IMR-90 (cell line): ENCODE measurements around the gene ASB16. TPM values are rescaled to one million over a fixed set of nuclear protein-coding genes. Genes with fewer than 3 reads are reported as not detected.

Experiments
- ATAC-seq: fragments of 200-7000 bp; cut with Tn5 transposase; 2 replicates; pipeline ENCODE4 v1.9.1; 2020; ENCODE audit warnings: low read depth, mild to moderate bottlenecking, moderate library complexity
- BruUV-seq: library from RNA; stranded (reverse); fragments of 400-500 nt; replicated peaks from 2 replicates; lab custom pipeline; 2021; lab: Mats Ljungman, UMichigan
- CTCF ChIA-PET: fragments of 300-600 bp; formaldehyde crosslinking; extraction: SDS; loops from one replicate; lab custom pipeline; 2021; ENCODE audit warnings: antibody characterized with exemption; lab: Yijun Ruan, JAX
- POLR2A ChIA-PET: fragments of 300-600 bp; sonication (Branson Sonifier 250); formaldehyde crosslinking; loops from one replicate; lab custom pipeline; 2022; ENCODE audit warnings: antibody characterized with exemption; ENCODE audit not compliant: unreplicated experiment; lab: Charles Lee
- DNase-seq: peaks from one replicate; pipeline ENCODE4 v3.0.0; 2013
- H2AFZ ChIP-seq: replicated peaks from 2 replicates; pipeline ENCODE3; 2013; ENCODE audit warnings: low read length, mild to moderate bottlenecking; ENCODE audit not compliant: poor library complexity
- H2AK5ac ChIP-seq: 2 replicates; pipeline ENCODE4 v1.6.1; 2013; ENCODE audit warnings: low read depth, low read length, inconsistent platforms
- H2AK9ac ChIP-seq: replicated peaks from 2 replicates; pipeline ENCODE3; 2013; ENCODE audit warnings: mild to moderate bottlenecking, low read depth, low read length, moderate library complexity; ENCODE audit not compliant: poor library complexity
- H2BK120ac ChIP-seq: 2 replicates; pipeline ENCODE4 v1.6.1; 2013; ENCODE audit warnings: low read depth, low read length, inconsistent platforms
- H2BK15ac ChIP-seq: 3 replicates; pipeline ENCODE4 v1.6.1; 2013; ENCODE audit warnings: low read depth, low read length, inconsistent platforms
- H2BK20ac ChIP-seq: 2 replicates; pipeline ENCODE4 v1.6.1; 2013; ENCODE audit warnings: low read depth, mild to moderate bottlenecking, inconsistent platforms, low read length, moderate library complexity
- H2BK5ac ChIP-seq: 2 replicates; pipeline ENCODE4 v1.6.1; 2013; ENCODE audit warnings: mild to moderate bottlenecking, low read depth, low read length, inconsistent platforms; ENCODE audit not compliant: poor library complexity, severe bottlenecking
- H3K14ac ChIP-seq: replicated peaks from 2 replicates; pipeline ENCODE4 v1.6.1; 2013; ENCODE audit warnings: low read depth, low read length, inconsistent platforms
- H3K18ac ChIP-seq: 2 replicates; pipeline ENCODE4 v1.6.1; 2013; ENCODE audit warnings: low read depth, low read length, control low read depth
- H3K23ac ChIP-seq: 2 replicates; pipeline ENCODE4 v1.6.1; 2013; ENCODE audit warnings: low read depth, low read length, inconsistent platforms
- H3K27ac ChIP-seq: 2 replicates; pipeline ENCODE4 v1.5.1; 2013; ENCODE audit warnings: mild to moderate bottlenecking, control low read depth, low read length; ENCODE audit not compliant: insufficient read depth
- H3K27me3 ChIP-seq: 2 replicates; pipeline ENCODE4 v1.6.1; 2013; ENCODE audit warnings: low read length; ENCODE audit not compliant: control insufficient read depth, insufficient read depth
- H3K36me3 ChIP-seq: 2 replicates; pipeline ENCODE4 v1.6.1; 2013; ENCODE audit warnings: low read length, mixed read lengths; ENCODE audit not compliant: control insufficient read depth, insufficient read depth
- H3K4ac ChIP-seq: 2 replicates; pipeline ENCODE4 v1.6.1; 2013; ENCODE audit warnings: low read depth, low read length, inconsistent platforms
- H3K4me1 ChIP-seq: 2 replicates; pipeline ENCODE4 v1.6.1; 2013; ENCODE audit warnings: low read length, mixed read lengths; ENCODE audit not compliant: control insufficient read depth, insufficient read depth
- H3K4me2 ChIP-seq: 2 replicates; pipeline ENCODE4 v1.6.1; 2013; ENCODE audit warnings: low read depth, mild to moderate bottlenecking, control low read depth, low read length, moderate library complexity
- H3K4me3 ChIP-seq: 2 replicates; pipeline ENCODE4 v1.5.1; 2013; ENCODE audit warnings: low read depth, mild to moderate bottlenecking, control low read depth, low read length, moderate library complexity; ENCODE audit not compliant: insufficient read depth
- H3K56ac ChIP-seq: 2 replicates; pipeline ENCODE4 v1.6.1; 2013; ENCODE audit warnings: low read length, inconsistent platforms; ENCODE audit not compliant: insufficient read depth; ENCODE audit errors: extremely low read depth
- H3K79me1 ChIP-seq, 2 experiments: 2 replicates each; pipeline ENCODE4 v1.6.1; 2013; ENCODE audit warnings: low read length in 2 of 2, inconsistent platforms in 1 of 2, low read depth in 1 of 2
- H3K9ac ChIP-seq: 2 replicates; pipeline ENCODE4 v1.6.1; 2013; ENCODE audit warnings: low read depth, low read length, control low read depth
- H3K9me1 ChIP-seq: 2 replicates; pipeline ENCODE4 v1.6.1; 2013; ENCODE audit warnings: low read length, inconsistent platforms; ENCODE audit not compliant: insufficient read depth
- H3K9me3 ChIP-seq: 2 replicates; pipeline ENCODE4 v1.6.1; 2013; ENCODE audit warnings: low read length; ENCODE audit not compliant: control insufficient read depth, insufficient read depth
- H4K20me1 ChIP-seq: 2 replicates; pipeline ENCODE4 v1.6.1; 2013; ENCODE audit warnings: low read length, inconsistent platforms; ENCODE audit not compliant: insufficient read depth
- H4K5ac ChIP-seq: 2 replicates; pipeline ENCODE4 v1.6.1; 2013; ENCODE audit warnings: mild to moderate bottlenecking, low read depth, low read length, control low read depth
- H4K8ac ChIP-seq, 2 experiments: 2 replicates each; pipeline ENCODE4 v1.6.1; 2013; ENCODE audit warnings: low read depth in 2 of 2, low read length in 2 of 2, control low read depth in 1 of 2, inconsistent platforms in 1 of 2
- H4K91ac ChIP-seq: 2 replicates; pipeline ENCODE4 v1.6.1; 2013; ENCODE audit warnings: low read depth, low read length, inconsistent platforms; ENCODE audit not compliant: insufficient read depth
- BHLHE40 ChIP-seq: fragments of 150-350 bp; IDR thresholded peaks from 2 replicates; pipeline ENCODE4 v1.6.1; 2016; ENCODE audit warnings: mild to moderate bottlenecking, low read depth, low read length
- CEBPB ChIP-seq: IDR thresholded peaks from 2 replicates; pipeline ENCODE4 v1.6.1; 2012; ENCODE audit warnings: low read depth, low read length, improper control_type of control experiment
- CHD1 ChIP-seq: IDR thresholded peaks from 2 replicates; pipeline ENCODE4 v1.6.1; 2012; ENCODE audit warnings: low read depth, low read length, improper control_type of control experiment
- CTCF ChIP-seq: conservative IDR thresholded peaks from 2 replicates; pipeline ENCODE4 v1.5.1; 2012; ENCODE audit warnings: mild to moderate bottlenecking, low read depth, low read length, improper control_type of control experiment
- ELK1 ChIP-seq: fragments of 150-350 bp; IDR thresholded peaks from 2 replicates; pipeline ENCODE4 v1.6.1; 2016; ENCODE audit warnings: low read depth, mild to moderate bottlenecking, low read length, moderate library complexity, borderline replicate concordance
- FOS ChIP-seq: fragments of 150-350 bp; IDR thresholded peaks from 2 replicates; pipeline ENCODE4 v1.6.1; 2016; ENCODE audit warnings: low read depth, low read length
- MAFK ChIP-seq: IDR thresholded peaks from 2 replicates; pipeline ENCODE4 v1.6.1; 2012; ENCODE audit warnings: low read depth, low read length, improper control_type of control experiment
- MAZ ChIP-seq: IDR thresholded peaks from 2 replicates; pipeline ENCODE4 v1.6.1; 2012; ENCODE audit warnings: low read depth, mild to moderate bottlenecking, low read length, improper control_type of control experiment, moderate library complexity, borderline replicate concordance
- MXI1 ChIP-seq: IDR thresholded peaks from 2 replicates; pipeline ENCODE4 v1.6.1; 2012; ENCODE audit warnings: low read depth, mild to moderate bottlenecking, low read length, moderate library complexity, borderline replicate concordance
- NFE2L2 ChIP-seq: fragments of 150-350 bp; IDR thresholded peaks from 2 replicates; pipeline ENCODE4 v1.6.1; 2016; ENCODE audit warnings: low read depth, mild to moderate bottlenecking, low read length
- POLR2A ChIP-seq: IDR thresholded peaks from 2 replicates; pipeline ENCODE4 v1.6.1; 2012; ENCODE audit warnings: mild to moderate bottlenecking, low read depth, low read length
- RAD21 ChIP-seq: IDR thresholded peaks from 2 replicates; pipeline ENCODE4 v1.6.1; 2012; ENCODE audit warnings: low read length, improper control_type of control experiment
- RCOR1 ChIP-seq: IDR thresholded peaks from 2 replicates; pipeline ENCODE4 v1.6.1; 2012; ENCODE audit warnings: mild to moderate bottlenecking, low read length, improper control_type of control experiment; ENCODE audit not compliant: insufficient replicate concordance
- RFX5 ChIP-seq: IDR thresholded peaks from 2 replicates; pipeline ENCODE4 v1.8.0; 2012; ENCODE audit warnings: low read depth, mild to moderate bottlenecking, low read length, moderate library complexity
- SMC3 ChIP-seq: fragments of 150-350 bp; IDR thresholded peaks from 2 replicates; pipeline ENCODE4 v1.6.1; 2016; ENCODE audit warnings: low read depth, mild to moderate bottlenecking, antibody characterized with exemption, low read length, moderate library complexity
- USF2 ChIP-seq: fragments of 150-350 bp; IDR thresholded peaks from 2 replicates; pipeline ENCODE4 v1.6.1; 2017; ENCODE audit warnings: mild to moderate bottlenecking, antibody characterized with exemption, low read length, low read depth
- WGBS, 2 experiments: methylation state at CpG; one replicate each; pipeline versions ENCODE4 v1.1.5 to v1.1.7; 2013; ENCODE audit warnings: missing lambda C conversion rate in 2 of 2; ENCODE audit not compliant: insufficient read length in 1 of 2; ENCODE audit errors: extremely low coverage in 2 of 2; 5-methylcytosine and 5-hydroxymethylcytosine counted together
- dilution Hi-C: fragments of 300-500 bp; cut with HindIII; formaldehyde crosslinking; loops from one replicate; pipeline ENCODE4 v1.14.3; 2018; ENCODE audit warnings: low sequenced_read_pairs; ENCODE audit not compliant: unreplicated experiment
- in situ Hi-C: fragments of 300-500 bp; cut with MboI; formaldehyde crosslinking; loops from 3 replicates; pipeline ENCODE4 v1.14.3; 2019; ENCODE audit warnings: low sequenced_read_pairs, inconsistent platforms, mixed read lengths
- intact Hi-C: fragments of 100-400 bp; cut with micrococcal nuclease; formaldehyde crosslinking; loops from 2 replicates; pipeline ENCODE4 v1.10.0; 2022
- polyA plus RNA-seq, 3 experiments: library from polyadenylated mRNA; depleted of rRNA; stranded (reverse); fragments of >200 nt; gene quantifications; 2 replicates each; pipeline ENCODE4 v1.2.3, GENCODE V29; 2012; ENCODE audit warnings: low replicate concordance in 1 of 3
- total RNA-seq: library from RNA; depleted of rRNA; stranded (reverse); fragments of >200 nt; gene quantifications from 2 replicates; pipeline ENCODE4 v1.2.3, GENCODE V29; 2012

ASB16 gene
- total and polyA plus RNA-seq, 2 of the 4 experiments (the other 2 are of a cell fraction): 0.05 TPM; not detected in 1

DNA sequence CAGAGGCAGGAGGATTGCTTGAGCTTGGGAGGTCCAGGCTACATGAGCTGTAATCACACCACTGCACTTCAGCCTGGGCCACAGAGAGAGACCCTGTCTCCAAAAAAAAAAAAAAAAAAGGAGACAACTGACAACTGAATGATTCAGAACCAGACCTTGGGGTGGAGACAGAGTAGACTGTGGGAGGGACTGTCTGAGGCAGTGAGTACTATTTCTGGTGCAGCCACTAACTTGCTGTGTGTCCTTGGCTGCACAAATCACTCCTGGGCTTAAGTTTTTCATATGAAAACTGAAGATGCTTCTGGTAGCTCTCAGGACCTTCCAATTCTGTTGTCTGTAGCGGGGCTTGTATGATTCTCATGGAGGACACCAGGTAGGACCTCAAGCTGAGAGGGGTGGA, 5.8 kb downstream of the ASB16 start:
- Histone ChIP-seq H4K8ac (no peak overlapping the region), H3K4me3 (no peak overlapping the region), H4K91ac (no peak overlapping the region), H3K9ac (no peak overlapping the region), H3K9me3 (no peaks in the 10 kb centered on the region), H3K56ac (no peak overlapping the region), H3K18ac (no peak overlapping the region), H2BK120ac (no peak overlapping the region), H3K4me2 (no peak overlapping the region), H3K79me1 (peaks cover 2 to 11% of the 10 kb centered on the region in 2 experiments; a peak in 1 of 4 replicates), H2BK5ac (no peak overlapping the region), H2BK20ac (no peak overlapping the region), H2BK15ac (no peak overlapping the region), H3K27ac (no peak overlapping the region), H3K23ac (no peak overlapping the region), H4K5ac (no peak overlapping the region), H3K36me3 (peaks cover 17% of the 10 kb centered on the region), H3K4ac (no peak overlapping the region), H2AK5ac (no peak overlapping the region), H3K27me3 (no peaks in the 10 kb centered on the region), H3K14ac (no peak overlapping the region), H4K20me1 (peaks cover 3% of the 10 kb centered on the region; the same call in 1 of the 2 replicates), H3K9me1 (no peaks in the 10 kb centered on the region), H2AFZ (no peak overlapping the region), H3K4me1 (no peaks in the 10 kb centered on the region), H2AK9ac (no peak overlapping the region)
- POLR2A ChIA-PET: no interaction called here
- TF ChIP-seq MAZ: no peak
- no peak for TF ChIP-seq NFE2L2
- TF ChIP-seq CHD1: no peak
- TF ChIP-seq CEBPB: no peak
- no peak for TF ChIP-seq CTCF
- TF ChIP-seq RFX5: no peak
- no peak for TF ChIP-seq POLR2A
- no peak for TF ChIP-seq SMC3
- no peak for TF ChIP-seq RAD21
- no peak for TF ChIP-seq FOS
- no peak for TF ChIP-seq BHLHE40
- no peak for TF ChIP-seq MAFK
- TF ChIP-seq MXI1: no peak
- TF ChIP-seq ELK1: no peak
- no peak for TF ChIP-seq USF2
- TF ChIP-seq RCOR1: no peak
- intact Hi-C loops: no loop called here
- in situ Hi-C loops: no loop called here
- CTCF ChIA-PET: interaction anchor here (0.6 kb wide), 1 partner anchor 35 kb away, joined by 3 read pairs; no protein-coding TSS in a partner anchor
- ATAC-seq (no peak), DNase-seq (no peak)
- no CpG with 5 or more reads among the region's 1 CpG for WGBS, 2 experiments
- dilution Hi-C loops: no loop called here
- BruUV-seq: no TSS peak
